H1 (cell line): Measurements from ENCODE around the gene PKD2L2. TPM values are rescaled to one million over a fixed set of nuclear protein-coding genes. Genes with fewer than 3 reads are reported as not detected.

Experiments
- CTCF ChIA-PET: fragments of 300-600 bp; sonication (Branson Sonifier 250); formaldehyde crosslinking; loops from one replicate; lab custom pipeline; 2021; ENCODE audit not compliant: partially characterized antibody; lab: Charles Lee
- POLR2A ChIA-PET: fragments of 300-600 bp; sonication (Branson Sonifier 250); formaldehyde crosslinking; loops from one replicate; lab custom pipeline; 2021; ENCODE audit warnings: inconsistent platforms; ENCODE audit not compliant: partially characterized antibody; lab: Charles Lee
- DNase-seq, 2 experiments: peaks; one replicate each; pipeline versions ENCODE4 v3.0.0 to v3.0.0-alpha.2; 2010 to 2022; ENCODE audit warnings: low spot score in 2 of 2, low read depth in 1 of 2, mixed read lengths in 1 of 2
- FAIRE-seq: peaks from 2 replicates; lab custom pipeline; 2011; peaks lifted over from hg19 to GRCh38; lab: Jason Lieb, UNC
- H2AFZ ChIP-seq: 2 replicates; pipeline ENCODE4 v1.8.1; 2012; ENCODE audit warnings: low read length, inconsistent platforms
- H2AK5ac ChIP-seq: 2 replicates; pipeline ENCODE4 v1.6.1; 2013; ENCODE audit warnings: low read depth, low read length
- H2BK120ac ChIP-seq: replicated peaks from 2 replicates; pipeline ENCODE3; 2013; ENCODE audit warnings: low read depth, low read length, inconsistent platforms
- H2BK12ac ChIP-seq: 2 replicates; pipeline ENCODE4 v1.6.1; 2013; ENCODE audit warnings: low read depth, low read length
- H2BK15ac ChIP-seq: 2 replicates; pipeline ENCODE4 v1.6.1; 2013; ENCODE audit warnings: low read length
- H2BK20ac ChIP-seq: 2 replicates; pipeline ENCODE4 v1.6.1; 2013; ENCODE audit warnings: low read length
- H2BK5ac ChIP-seq: 2 replicates; pipeline ENCODE4 v1.6.1; 2013; ENCODE audit warnings: low read depth, low read length
- H3K14ac ChIP-seq: 2 replicates; pipeline ENCODE4 v1.6.1; 2013; ENCODE audit warnings: inconsistent platforms; ENCODE audit not compliant: insufficient read length
- H3K18ac ChIP-seq: 2 replicates; pipeline ENCODE4 v1.6.1; 2013; ENCODE audit warnings: low read length; ENCODE audit errors: extremely low read depth
- H3K23ac ChIP-seq: 2 replicates; pipeline ENCODE4 v1.6.1; 2013; ENCODE audit warnings: inconsistent platforms; ENCODE audit not compliant: insufficient read length
- H3K23me2 ChIP-seq: 2 replicates; pipeline ENCODE4 v1.6.1; 2013; ENCODE audit warnings: low read depth, low read length
- H3K27ac ChIP-seq: 2 replicates; pipeline ENCODE4 v1.6.1; 2011; ENCODE audit warnings: low read depth, low read length, inconsistent platforms
- H3K27me3 ChIP-seq, 4 experiments: replicated peaks in 1 of 4; 1 replicate in 1 of 4; 2 replicates in 3 of 4; pipeline versions ENCODE4 v1.6.1 to v1.8.1; 2011 to 2013; ENCODE audit warnings: low read length in 3 of 4, mild to moderate bottlenecking in 3 of 4, inconsistent platforms in 2 of 4, mixed read lengths in 2 of 4, moderate library complexity in 1 of 4; ENCODE audit not compliant: control insufficient read depth in 3 of 4, insufficient read depth in 3 of 4; ENCODE audit errors: extremely low read depth in 1 of 4
- H3K36me3 ChIP-seq, 4 experiments: 2 replicates each; pipeline versions ENCODE4 v1.6.1 to v1.8.1; 2011 to 2013; ENCODE audit warnings: mild to moderate bottlenecking in 4 of 4, low read length in 3 of 4, moderate library complexity in 2 of 4, control low read depth in 1 of 4, inconsistent platforms in 1 of 4; ENCODE audit not compliant: insufficient read depth in 4 of 4, control insufficient read depth in 2 of 4
- H3K4ac ChIP-seq: replicated peaks from 2 replicates; pipeline ENCODE3; 2013; ENCODE audit warnings: low read length, low read depth, mixed read lengths, inconsistent platforms; ENCODE audit not compliant: insufficient read length
- H3K4me1 ChIP-seq, 4 experiments: replicated peaks in 1 of 4; 1 replicate in 1 of 4; 2 replicates in 3 of 4; pipeline versions ENCODE4 v1.6.1 to v1.8.1; 2011 to 2013; ENCODE audit warnings: low read length in 3 of 4, inconsistent platforms in 2 of 4, mixed read lengths in 1 of 4; ENCODE audit not compliant: insufficient read depth in 4 of 4, control insufficient read depth in 3 of 4
- H3K4me2 ChIP-seq, 2 experiments: 2 replicates each; pipeline versions ENCODE4 v1.6.1 to v1.8.1; 2011 to 2013; ENCODE audit warnings: low read depth in 2 of 2, low read length in 2 of 2, control low read depth in 1 of 2, inconsistent platforms in 1 of 2, mild to moderate bottlenecking in 1 of 2; ENCODE audit not compliant: insufficient read depth in 1 of 2
- H3K4me3 ChIP-seq, 4 experiments: fragments of 200-600, 300-600 bp in 1 of 4; sonication (generic), shearing (Covaris generic), sonication (Bioruptor Twin) in 1 of 4; 2 replicates each; pipeline versions ENCODE4 v1.5.1 to v1.8.1; 2011 to 2016; ENCODE audit warnings: low read length in 4 of 4, low read depth in 3 of 4, control low read depth in 2 of 4, inconsistent platforms in 2 of 4, mild to moderate bottlenecking in 2 of 4, mixed read lengths in 1 of 4, moderate library complexity in 1 of 4; ENCODE audit not compliant: insufficient read depth in 2 of 4; ENCODE audit errors: extremely low read depth in 1 of 4
- H3K56ac ChIP-seq: replicated peaks from 2 replicates; pipeline ENCODE3; 2013; ENCODE audit warnings: low read depth, mild to moderate bottlenecking, mixed read lengths, low read length, inconsistent platforms; ENCODE audit not compliant: insufficient read length
- H3K79me1 ChIP-seq: 2 replicates; pipeline ENCODE4 v1.6.1; 2013; ENCODE audit warnings: low read depth, low read length, control low read depth
- H3K79me2 ChIP-seq, 2 experiments: 2 replicates each; pipeline versions ENCODE4 v1.6.1 to v1.8.1; 2012 to 2013; ENCODE audit warnings: low read length in 2 of 2, mild to moderate bottlenecking in 2 of 2, inconsistent platforms in 1 of 2; ENCODE audit not compliant: insufficient read depth in 2 of 2, control insufficient read depth in 1 of 2
- H3K9ac ChIP-seq, 4 experiments: replicated peaks in 1 of 4; 1 replicate in 1 of 4; 2 replicates in 3 of 4; pipeline versions ENCODE4 v1.6.1 to v1.8.1; 2011 to 2013; ENCODE audit warnings: low read depth in 3 of 4, low read length in 3 of 4, control low read depth in 2 of 4, mild to moderate bottlenecking in 2 of 4, moderate library complexity in 2 of 4, inconsistent platforms in 1 of 4; ENCODE audit errors: extremely low read depth in 1 of 4
- H3K9me3 ChIP-seq, 2 experiments: 2 replicates each; pipeline versions ENCODE4 v1.6.1 to v1.8.1; 2012 to 2013; ENCODE audit warnings: mild to moderate bottlenecking in 2 of 2, moderate library complexity in 2 of 2, control low read depth in 1 of 2, inconsistent platforms in 1 of 2, low read depth in 1 of 2, low read length in 1 of 2, mixed read lengths in 1 of 2; ENCODE audit not compliant: insufficient read depth in 2 of 2
- H4K20me1 ChIP-seq, 2 experiments: replicated peaks in 1 of 2; 2 replicates each; pipeline versions ENCODE3 to v1.8.1; 2011 to 2013; ENCODE audit warnings: inconsistent platforms in 2 of 2, low read length in 2 of 2, mild to moderate bottlenecking in 1 of 2; ENCODE audit not compliant: insufficient read depth in 2 of 2, control insufficient read depth in 1 of 2
- H4K5ac ChIP-seq: 2 replicates; pipeline ENCODE4 v1.6.1; 2013; ENCODE audit warnings: low read length, low read depth, mixed read lengths, inconsistent platforms; ENCODE audit not compliant: insufficient read length
- H4K8ac ChIP-seq: 2 replicates; pipeline ENCODE4 v1.8.0; 2013; ENCODE audit warnings: mild to moderate bottlenecking, moderate library complexity, low read length, inconsistent platforms; ENCODE audit not compliant: insufficient read depth; ENCODE audit errors: extremely low read depth
- H4K91ac ChIP-seq: replicated peaks from 2 replicates; pipeline ENCODE3; 2013; ENCODE audit warnings: low read length, mixed read lengths, inconsistent platforms; ENCODE audit not compliant: insufficient read length
- CTCF ChIP-seq, 3 experiments: IDR thresholded peaks; 1 replicate in 2 of 3; 2 replicates in 1 of 3; pipeline versions ENCODE4 v1.5.1 to v1.6.1; 2011; ENCODE audit warnings: low read length in 3 of 3, mild to moderate bottlenecking in 3 of 3, inconsistent platforms in 2 of 3, low read depth in 1 of 3, moderate library complexity in 1 of 3; ENCODE audit not compliant: insufficient read depth in 1 of 3; ENCODE audit errors: control extremely low read depth in 1 of 3
- WGBS, 2 experiments: shearing (Covaris generic) in 1 of 2; methylation state at CpG; one replicate each; pipeline versions ENCODE4 v1.1.6 to v1.1.7; 2013 to 2015; ENCODE audit warnings: low lambda C conversion rate in 2 of 2, mixed read lengths in 2 of 2, inconsistent platforms in 1 of 2, low coverage in 1 of 2, missing lambda C conversion rate in 1 of 2; ENCODE audit not compliant: insufficient replicate concordance in 2 of 2, insufficient coverage in 1 of 2, insufficient read length in 1 of 2; ENCODE audit errors: extremely low coverage in 1 of 2, missing lambda C conversion rate in 1 of 2; 5-methylcytosine and 5-hydroxymethylcytosine counted together
- polyA plus RNA-seq, 7 experiments: library from polyadenylated mRNA; depleted of rRNA in 3 of 7; stranded (reverse) in 5 of 7; unstranded in 2 of 7; fragments of >200 nt in 5 of 7; fragments of 200-250 nt in 2 of 7; gene quantifications; 1 replicate in 5 of 7; 2 replicates in 1 of 7; 4 replicates in 1 of 7; pipeline versions ENCODE4 v1.2.1 to v1.2.3, GENCODE V29; 2011 to 2013; ENCODE audit warnings: missing spikeins in 2 of 7, mixed read lengths in 2 of 7
- total RNA-seq: library from RNA; stranded (reverse); fragmentation: NEBNext Ultra II Directional; extraction: Animal tissue kit (Norgen Biotek cat#: 25700); gene quantifications from 2 replicates; pipeline ENCODE4 v1.2.1, GENCODE V29; 2021

Gene PKD2L2
- total and polyA plus RNA-seq, 2 of the 8 experiments (the other 6 are each of a cell fraction or from before 2014, with no cell fraction given): not detected

DNA sequence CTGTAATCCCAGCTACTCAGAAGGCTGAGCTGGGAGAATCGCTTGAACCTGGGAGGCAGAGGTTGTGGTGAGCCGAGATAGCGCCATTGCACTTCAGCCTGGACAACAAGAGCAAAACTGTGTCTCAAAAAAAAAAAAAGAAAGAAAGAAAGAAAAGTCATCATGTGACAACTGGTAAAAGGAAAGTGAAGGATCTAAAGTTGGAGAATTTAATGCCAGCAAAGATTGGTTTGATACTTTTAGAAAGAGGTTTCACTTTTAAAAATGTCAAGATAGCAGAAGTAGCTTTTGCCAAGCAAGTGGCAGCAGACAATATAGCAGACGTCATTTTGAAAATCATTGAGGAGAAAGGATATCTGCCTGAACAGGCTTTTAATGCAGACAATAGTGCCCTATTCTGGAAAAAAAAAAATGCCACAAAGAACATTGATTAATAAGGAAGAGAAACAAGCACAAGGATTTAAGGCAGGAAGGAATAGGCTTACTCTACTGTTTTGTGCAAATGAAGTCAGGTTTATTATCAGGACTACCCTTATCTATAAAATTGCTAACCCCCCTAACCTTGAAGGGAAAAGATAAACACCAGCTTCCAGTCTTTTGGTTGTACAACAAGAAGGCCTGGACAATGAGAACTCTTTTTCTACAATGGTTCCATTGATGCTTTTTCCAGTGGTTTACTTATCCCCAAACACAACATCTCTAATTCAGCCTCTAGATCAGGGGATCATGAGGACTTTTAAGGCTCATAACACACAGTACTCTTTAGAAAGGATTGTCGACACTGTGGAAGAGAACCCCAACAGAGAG lies 12.0 kb downstream of the PKD2L2 start:
- H3K14ac ChIP-seq: no peak overlapping the region
- H2AFZ ChIP-seq: 0 out of 2 replicates have a peak overlapping the region, but pooled peaks have one; percentile 34
- no peak overlapping the region for H2BK12ac ChIP-seq
- H2BK120ac ChIP-seq: no peak overlapping the region
- H4K8ac ChIP-seq: no peak overlapping the region
- H3K79me1 ChIP-seq: no peaks in the 10 kb centered on the region
- no peaks in the 10 kb centered on the region for H3K79me2 ChIP-seq
- H3K27ac ChIP-seq: no peak overlapping the region
- H2BK5ac ChIP-seq: no peak overlapping the region
- POLR2A ChIA-PET: no interaction called here
- H3K56ac ChIP-seq: no peak overlapping the region
- no peak overlapping the region for H4K91ac ChIP-seq
- H3K9me3 ChIP-seq: no peaks in the 10 kb centered on the region
- TF ChIP-seq CTCF (IDR thresholded peaks at IDR 0.05; ENCODE audit: control extremely low read depth in 1 of 3, insufficient read depth in 1 of 3, low read depth in 1 of 3, low read length in 3 of 3): no peak
- no peak overlapping the region for H3K4ac ChIP-seq
- no peak overlapping the region for H3K9ac ChIP-seq
- H3K4me3 ChIP-seq: no peak overlapping the region
- no peak overlapping the region for H3K4me2 ChIP-seq
- DNase-seq (no peak), FAIRE-seq (no peak)
- H2BK20ac ChIP-seq: no peak overlapping the region
- no peak overlapping the region for H3K23ac ChIP-seq
- H3K36me3 ChIP-seq: no peaks in the 10 kb centered on the region
- no peaks in the 10 kb centered on the region for H3K23me2 ChIP-seq
- no peak overlapping the region for H2BK15ac ChIP-seq
- no peak overlapping the region for H3K18ac ChIP-seq
- CTCF ChIA-PET: interaction anchor here (0.7 to 0.9 kb wide), 2 partner anchors 12 to 162 kb away, joined by 3 to 4 read pairs; no protein-coding TSS in a partner anchor
- H4K5ac ChIP-seq: no peak overlapping the region
- H4K20me1 ChIP-seq: no peaks in the 10 kb centered on the region
- WGBS, 2 experiments: 81% methylated on average over 3 of the region's 5 CpGs; no CpG with 5 or more reads in 1 of the 2 experiments
- H3K27me3 ChIP-seq: no peaks in the 10 kb centered on the region
- H3K4me1 ChIP-seq: no peaks in the 10 kb centered on the region
- H2AK5ac ChIP-seq: no peak overlapping the region
